Sigmoid colon (tissue), 4 donors: Measurements from ENCODE around the gene WDR93.

Experiments used
- EP300 ChIP-seq, 4 donors: sonication (generic); formaldehyde crosslinking; IDR thresholded peaks; one replicate each; pipeline ENCODE4 v1.6.1; 2017; ENCODE audit warnings: antibody characterized with exemption in 4 of 4
- POLR2A ChIP-seq, 2 donors: fragments of 450-650 bp; IDR thresholded peaks; one replicate each; pipeline ENCODE4 v1.6.1; 2016; ENCODE audit warnings: antibody characterized with exemption in 2 of 2, mild to moderate bottlenecking in 2 of 2, moderate library complexity in 2 of 2
- POLR2AphosphoS5 ChIP-seq, 4 donors: sonication (generic); formaldehyde crosslinking; IDR thresholded peaks; one replicate each; pipeline ENCODE4 v1.6.1; 2017; ENCODE audit warnings: antibody characterized with exemption in 4 of 4
- TF ChIP-seq, protein P1 (sequence below), 4 experiments: fragments of 450-650 bp in 3 of 4; fragments of 200-600 bp in 1 of 4; IDR thresholded peaks; one replicate each; pipeline ENCODE4 v1.5.1; 2016 to 2019; ENCODE audit warnings: antibody characterized with exemption in 4 of 4, mild to moderate bottlenecking in 3 of 4, moderate library complexity in 2 of 4

DNA sequence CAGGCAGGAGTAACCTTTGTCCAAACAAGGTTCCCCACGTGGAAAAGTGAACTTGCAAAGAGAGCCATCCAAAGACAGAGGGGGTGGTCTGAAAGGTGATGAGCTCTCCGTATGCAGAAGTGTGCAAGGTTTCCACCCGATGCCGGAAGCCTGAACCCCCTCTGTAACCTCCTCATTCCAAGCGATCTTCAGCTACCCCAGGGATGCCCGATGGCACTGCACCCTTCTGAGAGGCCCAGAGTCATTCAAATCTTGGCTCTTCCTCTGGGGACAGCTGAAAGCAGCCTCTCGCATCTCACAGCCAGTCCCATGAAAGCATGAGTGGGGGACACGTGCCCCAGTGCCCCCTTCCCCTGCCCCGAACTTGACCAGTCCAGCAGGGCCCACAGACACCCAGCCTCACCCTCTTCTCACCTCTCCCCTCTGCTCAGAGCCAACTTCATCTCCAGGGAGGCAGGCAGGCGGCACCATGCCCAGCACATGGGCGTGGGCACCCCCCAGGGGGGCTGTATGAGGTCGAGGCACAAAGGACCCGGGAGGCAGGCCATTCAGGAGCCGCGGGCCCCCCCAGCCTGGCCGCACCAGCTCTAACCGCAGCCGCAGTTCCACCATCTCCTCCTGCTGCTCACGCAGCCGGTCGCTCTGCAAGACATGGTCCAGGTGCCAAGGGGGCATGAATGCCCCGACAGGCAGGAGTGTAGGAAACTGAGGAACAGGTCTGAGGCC, 44.0 kb upstream of the WDR93 start:
- no peak for TF ChIP-seq POLR2A (IDR thresholded peaks at IDR 0.05)
- TF ChIP-seq, protein P1, sequence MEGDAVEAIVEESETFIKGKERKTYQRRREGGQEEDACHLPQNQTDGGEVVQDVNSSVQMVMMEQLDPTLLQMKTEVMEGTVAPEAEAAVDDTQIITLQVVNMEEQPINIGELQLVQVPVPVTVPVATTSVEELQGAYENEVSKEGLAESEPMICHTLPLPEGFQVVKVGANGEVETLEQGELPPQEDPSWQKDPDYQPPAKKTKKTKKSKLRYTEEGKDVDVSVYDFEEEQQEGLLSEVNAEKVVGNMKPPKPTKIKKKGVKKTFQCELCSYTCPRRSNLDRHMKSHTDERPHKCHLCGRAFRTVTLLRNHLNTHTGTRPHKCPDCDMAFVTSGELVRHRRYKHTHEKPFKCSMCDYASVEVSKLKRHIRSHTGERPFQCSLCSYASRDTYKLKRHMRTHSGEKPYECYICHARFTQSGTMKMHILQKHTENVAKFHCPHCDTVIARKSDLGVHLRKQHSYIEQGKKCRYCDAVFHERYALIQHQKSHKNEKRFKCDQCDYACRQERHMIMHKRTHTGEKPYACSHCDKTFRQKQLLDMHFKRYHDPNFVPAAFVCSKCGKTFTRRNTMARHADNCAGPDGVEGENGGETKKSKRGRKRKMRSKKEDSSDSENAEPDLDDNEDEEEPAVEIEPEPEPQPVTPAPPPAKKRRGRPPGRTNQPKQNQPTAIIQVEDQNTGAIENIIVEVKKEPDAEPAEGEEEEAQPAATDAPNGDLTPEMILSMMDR (IDR thresholded peaks at IDR 0.05): no peak
- TF ChIP-seq EP300 (IDR thresholded peaks at IDR 0.05): no peak
- no peak for TF ChIP-seq POLR2AphosphoS5 (IDR thresholded peaks at IDR 0.05)
